GM23338 (cell line): ENCODE measurements around the gene SMG1. TPM values are rescaled to one million over a fixed set of nuclear protein-coding genes. Genes with fewer than 3 reads are reported as not detected.

ENCODE experiments used
- ATAC-seq: fragments of 200-7000 bp; cut with Tn5 transposase; 3 replicates; pipeline ENCODE4 v1.9.1; 2020
- DNase-seq: peaks from one replicate; pipeline ENCODE4 v3.0.0-alpha.2; 2015; ENCODE audit warnings: low spot score
- H2AFZ ChIP-seq: fragments of 200-600 bp; sonication (generic); 2 replicates; pipeline ENCODE4 v1.8.0; 2016; ENCODE audit warnings: antibody characterized with exemption, mild to moderate bottlenecking, moderate library complexity
- H3F3A ChIP-seq: fragments of 200-600 bp; sonication (generic); replicated peaks from 2 replicates; pipeline ENCODE4 v1.8.0; 2017; ENCODE audit warnings: antibody characterized with exemption, mixed run types, low read depth
- H3K27ac ChIP-seq: fragments of 200-600 bp; sonication (generic); 2 replicates; pipeline ENCODE4 v1.6.1; 2016; ENCODE audit warnings: low read depth
- H3K27me3 ChIP-seq: fragments of 200-600 bp; sonication (generic); 2 replicates; pipeline ENCODE4 v1.8.0; 2016; ENCODE audit warnings: mild to moderate bottlenecking, mixed run types, moderate library complexity; ENCODE audit not compliant: insufficient read depth
- H3K36me3 ChIP-seq: fragments of 200-600 bp; sonication (generic); 2 replicates; pipeline ENCODE4 v1.8.0; 2016; ENCODE audit warnings: mild to moderate bottlenecking; ENCODE audit not compliant: insufficient read depth
- H3K4me1 ChIP-seq: fragments of 200-600 bp; sonication (generic); 2 replicates; pipeline ENCODE4 v1.8.0; 2016; ENCODE audit warnings: mild to moderate bottlenecking, moderate library complexity; ENCODE audit not compliant: insufficient read depth
- H3K4me2 ChIP-seq: fragments of 200-600 bp; sonication (generic); 2 replicates; pipeline ENCODE4 v1.7.1; 2017; ENCODE audit warnings: mixed run types
- H3K4me3 ChIP-seq: fragments of 200-600 bp; sonication (generic); 2 replicates; pipeline ENCODE4 v1.6.1; 2016; ENCODE audit warnings: mixed run types
- H3K79me2 ChIP-seq: fragments of 200-600 bp; sonication (generic); replicated peaks from 2 replicates; pipeline ENCODE4 v1.8.0; 2017; ENCODE audit warnings: mild to moderate bottlenecking; ENCODE audit not compliant: insufficient read depth
- H3K9me2 ChIP-seq: fragments of 200-600 bp; sonication (generic); 2 replicates; pipeline ENCODE4 v1.8.0; 2017; ENCODE audit not compliant: insufficient read depth
- H4K20me1 ChIP-seq: fragments of 200-600 bp; sonication (generic); replicated peaks from 2 replicates; pipeline ENCODE4 v1.8.0; 2017; ENCODE audit warnings: mild to moderate bottlenecking; ENCODE audit not compliant: insufficient read depth
- H3K27ac Mint-ChIP-seq: 2 replicates; pipeline ENCODE4 v1.8.0; 2020; ENCODE audit warnings: inconsistent platforms, mild to moderate bottlenecking, moderate library complexity, mixed read lengths
- H3K27me3 Mint-ChIP-seq: 3 replicates; pipeline ENCODE4 v1.8.0; 2022; ENCODE audit warnings: low read depth, mild to moderate bottlenecking, moderate library complexity, mixed read lengths, inconsistent platforms; ENCODE audit not compliant: insufficient read depth, poor library complexity
- H3K36me3 Mint-ChIP-seq: 3 replicates; pipeline ENCODE4 v1.8.0; 2021; ENCODE audit warnings: low read depth, mild to moderate bottlenecking, inconsistent platforms, moderate library complexity, mixed read lengths
- H3K4me1 Mint-ChIP-seq: 3 replicates; pipeline ENCODE4 v1.8.0; 2020; ENCODE audit warnings: mild to moderate bottlenecking, inconsistent platforms, mixed read lengths
- H3K4me3 Mint-ChIP-seq: 3 replicates; pipeline ENCODE4 v1.8.0; 2021; ENCODE audit warnings: moderate library complexity, mild to moderate bottlenecking, inconsistent platforms, mixed read lengths
- H3K9me3 Mint-ChIP-seq: 3 replicates; pipeline ENCODE4 v1.8.0; 2020; ENCODE audit warnings: moderate library complexity, mild to moderate bottlenecking, inconsistent platforms, mixed read lengths
- CREB1 ChIP-seq: fragments of 250-450 bp; sonication (Bioruptor Pico); IDR thresholded peaks from 2 replicates; pipeline ENCODE4 v1.5.0; 2020; ENCODE audit warnings: low read depth, mild to moderate bottlenecking, moderate library complexity
- EZH2 ChIP-seq: fragments of 200-600 bp; sonication (generic); IDR thresholded peaks from one replicate; pipeline ENCODE4 v1.8.0; 2017; ENCODE audit warnings: antibody characterized with exemption, mild to moderate bottlenecking, low read depth; ENCODE audit not compliant: unreplicated experiment
- EZH2phosphoT487 ChIP-seq: fragments of 200-600 bp; sonication (generic); IDR thresholded peaks from one replicate; pipeline ENCODE4 v1.8.1; 2018; ENCODE audit warnings: antibody characterized with exemption; ENCODE audit not compliant: unreplicated experiment
- JUNB ChIP-seq: IDR thresholded peaks from one replicate; pipeline ENCODE4 v1.6.1; 2016; ENCODE audit warnings: antibody characterized with exemption; ENCODE audit not compliant: unreplicated experiment
- NANOG ChIP-seq: IDR thresholded peaks from 2 replicates; pipeline ENCODE4 v1.6.1; 2016; ENCODE audit warnings: antibody characterized with exemption, borderline replicate concordance
- POLR2AphosphoS5 ChIP-seq: IDR thresholded peaks from 2 replicates; pipeline ENCODE4 v1.6.1; 2016; ENCODE audit warnings: antibody characterized with exemption, low read depth
- STAT1 ChIP-seq: IDR thresholded peaks from one replicate; pipeline ENCODE4 v1.6.1; 2016; ENCODE audit warnings: antibody characterized with exemption; ENCODE audit not compliant: unreplicated experiment
- ZNF114 ChIP-seq: fragments of 250-450 bp; sonication (Bioruptor Pico); IDR thresholded peaks from 2 replicates; pipeline ENCODE4 v1.5.0; 2020; ENCODE audit warnings: mild to moderate bottlenecking, moderate library complexity
- ZNF331 ChIP-seq: fragments of 250-450 bp; sonication (Bioruptor Pico); IDR thresholded peaks from 2 replicates; pipeline ENCODE4 v1.5.0; 2020; ENCODE audit warnings: low read depth, mild to moderate bottlenecking, moderate library complexity
- polyA plus RNA-seq: library from polyadenylated mRNA; unstranded; fragments of >200 nt; fragmentation: Nextera tagmentation; extraction: Ambion mirVana; gene quantifications from 2 replicates; pipeline ENCODE4 v1.2.1, GENCODE V29; 2016
- total RNA-seq: library from RNA; depleted of rRNA; stranded (reverse); fragments of >200 nt; shearing (Covaris generic); gene quantifications from 2 replicates; pipeline ENCODE4 v1.2.3, GENCODE V29; 2014
- TF ChIP-seq, protein P1 (sequence below): fragments of 250-450 bp; sonication (Bioruptor Pico); IDR thresholded peaks from 2 replicates; pipeline ENCODE4 v1.5.0; 2020; ENCODE audit warnings: mild to moderate bottlenecking, moderate library complexity
- TF ChIP-seq, protein P2 (sequence below): IDR thresholded peaks from 2 replicates; pipeline ENCODE4 v1.6.1; 2016; ENCODE audit warnings: antibody characterized with exemption
- TF ChIP-seq, protein P3 (sequence below): IDR thresholded peaks from one replicate; pipeline ENCODE4 v1.6.1; 2018; ENCODE audit warnings: antibody characterized with exemption; ENCODE audit not compliant: unreplicated experiment
- TF ChIP-seq, protein P4 (sequence below), 2 experiments: fragments of 200-600 bp in 1 of 2; sonication (generic) in 1 of 2; conservative IDR thresholded peaks; 2 replicates each; pipeline versions ENCODE4 v1.5.1 to v1.6.1; 2016 to 2017; ENCODE audit warnings: antibody characterized with exemption in 2 of 2, low read depth in 2 of 2, mild to moderate bottlenecking in 2 of 2, moderate library complexity in 1 of 2

The SMG1 gene
- total and polyA plus RNA-seq, 2 experiments from 2014 or later: 18.6 to 119 TPM

DNA sequence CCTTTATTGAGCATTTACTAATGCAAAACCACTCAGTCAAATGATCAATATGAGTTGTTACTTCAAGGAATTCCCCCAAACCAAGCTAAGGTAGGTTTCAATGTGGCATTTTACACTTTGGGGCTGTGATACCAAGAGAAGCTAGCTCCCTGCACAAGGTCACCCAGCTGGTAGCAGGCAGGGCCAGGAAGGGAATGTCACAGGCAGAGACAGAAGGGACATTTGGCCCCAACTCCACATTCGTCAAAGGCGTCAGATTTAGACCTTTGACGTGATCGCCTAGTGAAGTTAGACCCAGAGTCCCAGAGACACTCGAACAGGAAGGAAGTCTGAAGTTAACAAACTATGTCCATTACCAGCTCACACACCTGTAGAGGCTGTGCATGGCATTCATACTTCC lies 5.5 kb upstream of the SMG1 start:
- no peak overlapping the region for H3K27ac ChIP-seq
- H4K20me1 ChIP-seq: no peaks in the 10 kb centered on the region
- H3K9me2 ChIP-seq: no peaks in the 10 kb centered on the region
- TF ChIP-seq STAT1 (no peak), ZNF331 (CRISPR knock-in tag) (no peak), POLR2AphosphoS5 (no peak), CREB1 (CRISPR knock-in tag) (no peak), EZH2 (no peak), EZH2phosphoT487 (no peak), JUNB (no peak), NANOG (no peak), ZNF114 (CRISPR knock-in tag) (no peak)
- TF ChIP-seq, protein P1, sequence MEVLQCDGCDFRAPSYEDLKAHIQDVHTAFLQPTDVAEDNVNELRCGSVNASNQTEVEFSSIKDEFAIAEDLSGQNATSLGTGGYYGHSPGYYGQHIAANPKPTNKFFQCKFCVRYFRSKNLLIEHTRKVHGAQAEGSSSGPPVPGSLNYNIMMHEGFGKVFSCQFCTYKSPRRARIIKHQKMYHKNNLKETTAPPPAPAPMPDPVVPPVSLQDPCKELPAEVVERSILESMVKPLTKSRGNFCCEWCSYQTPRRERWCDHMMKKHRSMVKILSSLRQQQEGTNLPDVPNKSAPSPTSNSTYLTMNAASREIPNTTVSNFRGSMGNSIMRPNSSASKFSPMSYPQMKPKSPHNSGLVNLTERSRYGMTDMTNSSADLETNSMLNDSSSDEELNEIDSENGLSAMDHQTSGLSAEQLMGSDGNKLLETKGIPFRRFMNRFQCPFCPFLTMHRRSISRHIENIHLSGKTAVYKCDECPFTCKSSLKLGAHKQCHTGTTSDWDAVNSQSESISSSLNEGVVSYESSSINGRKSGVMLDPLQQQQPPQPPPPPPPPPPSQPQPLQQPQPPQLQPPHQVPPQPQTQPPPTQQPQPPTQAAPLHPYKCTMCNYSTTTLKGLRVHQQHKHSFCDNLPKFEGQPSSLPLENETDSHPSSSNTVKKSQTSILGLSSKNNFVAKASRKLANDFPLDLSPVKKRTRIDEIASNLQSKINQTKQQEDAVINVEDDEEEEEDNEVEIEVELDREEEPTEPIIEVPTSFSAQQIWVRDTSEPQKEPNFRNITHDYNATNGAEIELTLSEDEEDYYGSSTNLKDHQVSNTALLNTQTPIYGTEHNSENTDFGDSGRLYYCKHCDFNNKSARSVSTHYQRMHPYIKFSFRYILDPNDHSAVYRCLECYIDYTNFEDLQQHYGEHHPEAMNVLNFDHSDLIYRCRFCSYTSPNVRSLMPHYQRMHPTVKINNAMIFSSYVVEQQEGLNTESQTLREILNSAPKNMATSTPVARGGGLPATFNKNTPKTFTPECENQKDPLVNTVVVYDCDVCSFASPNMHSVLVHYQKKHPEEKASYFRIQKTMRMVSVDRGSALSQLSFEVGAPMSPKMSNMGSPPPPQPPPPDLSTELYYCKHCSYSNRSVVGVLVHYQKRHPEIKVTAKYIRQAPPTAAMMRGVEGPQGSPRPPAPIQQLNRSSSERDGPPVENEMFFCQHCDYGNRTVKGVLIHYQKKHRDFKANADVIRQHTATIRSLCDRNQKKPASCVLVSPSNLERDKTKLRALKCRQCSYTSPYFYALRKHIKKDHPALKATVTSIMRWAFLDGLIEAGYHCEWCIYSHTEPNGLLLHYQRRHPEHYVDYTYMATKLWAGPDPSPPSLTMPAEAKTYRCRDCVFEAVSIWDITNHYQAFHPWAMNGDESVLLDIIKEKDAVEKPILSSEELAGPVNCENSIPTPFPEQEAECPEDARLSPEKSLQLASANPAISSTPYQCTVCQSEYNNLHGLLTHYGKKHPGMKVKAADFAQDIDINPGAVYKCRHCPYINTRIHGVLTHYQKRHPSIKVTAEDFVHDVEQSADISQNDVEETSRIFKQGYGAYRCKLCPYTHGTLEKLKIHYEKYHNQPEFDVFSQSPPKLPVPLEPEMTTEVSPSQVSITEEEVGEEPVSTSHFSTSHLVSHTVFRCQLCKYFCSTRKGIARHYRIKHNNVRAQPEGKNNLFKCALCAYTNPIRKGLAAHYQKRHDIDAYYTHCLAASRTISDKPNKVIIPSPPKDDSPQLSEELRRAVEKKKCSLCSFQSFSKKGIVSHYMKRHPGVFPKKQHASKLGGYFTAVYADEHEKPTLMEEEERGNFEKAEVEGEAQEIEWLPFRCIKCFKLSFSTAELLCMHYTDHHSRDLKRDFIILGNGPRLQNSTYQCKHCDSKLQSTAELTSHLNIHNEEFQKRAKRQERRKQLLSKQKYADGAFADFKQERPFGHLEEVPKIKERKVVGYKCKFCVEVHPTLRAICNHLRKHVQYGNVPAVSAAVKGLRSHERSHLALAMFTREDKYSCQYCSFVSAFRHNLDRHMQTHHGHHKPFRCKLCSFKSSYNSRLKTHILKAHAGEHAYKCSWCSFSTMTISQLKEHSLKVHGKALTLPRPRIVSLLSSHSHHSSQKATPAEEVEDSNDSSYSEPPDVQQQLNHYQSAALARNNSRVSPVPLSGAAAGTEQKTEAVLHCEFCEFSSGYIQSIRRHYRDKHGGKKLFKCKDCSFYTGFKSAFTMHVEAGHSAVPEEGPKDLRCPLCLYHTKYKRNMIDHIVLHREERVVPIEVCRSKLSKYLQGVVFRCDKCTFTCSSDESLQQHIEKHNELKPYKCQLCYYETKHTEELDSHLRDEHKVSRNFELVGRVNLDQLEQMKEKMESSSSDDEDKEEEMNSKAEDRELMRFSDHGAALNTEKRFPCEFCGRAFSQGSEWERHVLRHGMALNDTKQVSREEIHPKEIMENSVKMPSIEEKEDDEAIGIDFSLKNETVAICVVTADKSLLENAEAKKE (CRISPR knock-in tag): no peak
- TF ChIP-seq, protein P2, sequence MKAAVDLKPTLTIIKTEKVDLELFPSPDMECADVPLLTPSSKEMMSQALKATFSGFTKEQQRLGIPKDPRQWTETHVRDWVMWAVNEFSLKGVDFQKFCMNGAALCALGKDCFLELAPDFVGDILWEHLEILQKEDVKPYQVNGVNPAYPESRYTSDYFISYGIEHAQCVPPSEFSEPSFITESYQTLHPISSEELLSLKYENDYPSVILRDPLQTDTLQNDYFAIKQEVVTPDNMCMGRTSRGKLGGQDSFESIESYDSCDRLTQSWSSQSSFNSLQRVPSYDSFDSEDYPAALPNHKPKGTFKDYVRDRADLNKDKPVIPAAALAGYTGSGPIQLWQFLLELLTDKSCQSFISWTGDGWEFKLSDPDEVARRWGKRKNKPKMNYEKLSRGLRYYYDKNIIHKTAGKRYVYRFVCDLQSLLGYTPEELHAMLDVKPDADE: no peak
- TF ChIP-seq, protein P3, sequence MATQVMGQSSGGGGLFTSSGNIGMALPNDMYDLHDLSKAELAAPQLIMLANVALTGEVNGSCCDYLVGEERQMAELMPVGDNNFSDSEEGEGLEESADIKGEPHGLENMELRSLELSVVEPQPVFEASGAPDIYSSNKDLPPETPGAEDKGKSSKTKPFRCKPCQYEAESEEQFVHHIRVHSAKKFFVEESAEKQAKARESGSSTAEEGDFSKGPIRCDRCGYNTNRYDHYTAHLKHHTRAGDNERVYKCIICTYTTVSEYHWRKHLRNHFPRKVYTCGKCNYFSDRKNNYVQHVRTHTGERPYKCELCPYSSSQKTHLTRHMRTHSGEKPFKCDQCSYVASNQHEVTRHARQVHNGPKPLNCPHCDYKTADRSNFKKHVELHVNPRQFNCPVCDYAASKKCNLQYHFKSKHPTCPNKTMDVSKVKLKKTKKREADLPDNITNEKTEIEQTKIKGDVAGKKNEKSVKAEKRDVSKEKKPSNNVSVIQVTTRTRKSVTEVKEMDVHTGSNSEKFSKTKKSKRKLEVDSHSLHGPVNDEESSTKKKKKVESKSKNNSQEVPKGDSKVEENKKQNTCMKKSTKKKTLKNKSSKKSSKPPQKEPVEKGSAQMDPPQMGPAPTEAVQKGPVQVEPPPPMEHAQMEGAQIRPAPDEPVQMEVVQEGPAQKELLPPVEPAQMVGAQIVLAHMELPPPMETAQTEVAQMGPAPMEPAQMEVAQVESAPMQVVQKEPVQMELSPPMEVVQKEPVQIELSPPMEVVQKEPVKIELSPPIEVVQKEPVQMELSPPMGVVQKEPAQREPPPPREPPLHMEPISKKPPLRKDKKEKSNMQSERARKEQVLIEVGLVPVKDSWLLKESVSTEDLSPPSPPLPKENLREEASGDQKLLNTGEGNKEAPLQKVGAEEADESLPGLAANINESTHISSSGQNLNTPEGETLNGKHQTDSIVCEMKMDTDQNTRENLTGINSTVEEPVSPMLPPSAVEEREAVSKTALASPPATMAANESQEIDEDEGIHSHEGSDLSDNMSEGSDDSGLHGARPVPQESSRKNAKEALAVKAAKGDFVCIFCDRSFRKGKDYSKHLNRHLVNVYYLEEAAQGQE: no peak
- TF ChIP-seq, protein P4, sequence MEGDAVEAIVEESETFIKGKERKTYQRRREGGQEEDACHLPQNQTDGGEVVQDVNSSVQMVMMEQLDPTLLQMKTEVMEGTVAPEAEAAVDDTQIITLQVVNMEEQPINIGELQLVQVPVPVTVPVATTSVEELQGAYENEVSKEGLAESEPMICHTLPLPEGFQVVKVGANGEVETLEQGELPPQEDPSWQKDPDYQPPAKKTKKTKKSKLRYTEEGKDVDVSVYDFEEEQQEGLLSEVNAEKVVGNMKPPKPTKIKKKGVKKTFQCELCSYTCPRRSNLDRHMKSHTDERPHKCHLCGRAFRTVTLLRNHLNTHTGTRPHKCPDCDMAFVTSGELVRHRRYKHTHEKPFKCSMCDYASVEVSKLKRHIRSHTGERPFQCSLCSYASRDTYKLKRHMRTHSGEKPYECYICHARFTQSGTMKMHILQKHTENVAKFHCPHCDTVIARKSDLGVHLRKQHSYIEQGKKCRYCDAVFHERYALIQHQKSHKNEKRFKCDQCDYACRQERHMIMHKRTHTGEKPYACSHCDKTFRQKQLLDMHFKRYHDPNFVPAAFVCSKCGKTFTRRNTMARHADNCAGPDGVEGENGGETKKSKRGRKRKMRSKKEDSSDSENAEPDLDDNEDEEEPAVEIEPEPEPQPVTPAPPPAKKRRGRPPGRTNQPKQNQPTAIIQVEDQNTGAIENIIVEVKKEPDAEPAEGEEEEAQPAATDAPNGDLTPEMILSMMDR (conservative IDR thresholded peaks at IDR 0.05; ENCODE audit: low read depth in 2 of 2): no peak
- H3K36me3 Mint-ChIP-seq: no peaks in the 10 kb centered on the region
- H3F3A ChIP-seq: no peaks in the 10 kb centered on the region
- H3K4me3 Mint-ChIP-seq: no peak overlapping the region
- H3K27ac Mint-ChIP-seq: no peak overlapping the region
- DNase-seq (no peak), ATAC-seq (no peak)
- H3K79me2 ChIP-seq: no peaks in the 10 kb centered on the region
- H3K27me3 Mint-ChIP-seq: peaks cover 12% of the 10 kb centered on the region
- H3K4me3 ChIP-seq: no peak overlapping the region
- H3K4me2 ChIP-seq: no peak overlapping the region
- no peak overlapping the region for H2AFZ ChIP-seq
- H3K4me1 ChIP-seq: no peaks in the 10 kb centered on the region
- H3K36me3 ChIP-seq: no peaks in the 10 kb centered on the region
- H3K9me3 Mint-ChIP-seq: no peaks in the 10 kb centered on the region
- peaks cover 11% of the 10 kb centered on the region; the same call in 2 of the 3 replicates for H3K4me1 Mint-ChIP-seq
- H3K27me3 ChIP-seq: no peaks in the 10 kb centered on the region
